Tibial nerve (tissue), 4 donors: ENCODE data around the gene PLCB4. TPM values are rescaled to one million over a fixed set of nuclear protein-coding genes. Genes with fewer than 3 reads are reported as not detected.

Source experiments
- DNase-seq, 2 donors: peaks; one replicate each; pipeline ENCODE4 v3.0.0-alpha.2; 2019; ENCODE audit warnings: low spot score in 2 of 2
- H3K27ac ChIP-seq, 4 donors: fragments of 200-600 bp; sonication (generic) in 3 of 4; one replicate each; pipeline ENCODE4 v1.5.1; 2017 to 2019; ENCODE audit warnings: mild to moderate bottlenecking in 1 of 4
- H3K27me3 ChIP-seq, 2 donors: fragments of 200-600 bp; sonication (generic) in 1 of 2; one replicate each; pipeline versions ENCODE4 v1.5.1 to v1.6.0; 2017 to 2019
- H3K36me3 ChIP-seq, 3 donors: fragments of 200-600 bp; sonication (generic); one replicate each; pipeline ENCODE4 v1.5.1; 2018 to 2019
- H3K4me1 ChIP-seq, 4 donors: fragments of 200-600 bp; sonication (generic) in 3 of 4; one replicate each; pipeline ENCODE4 v1.5.1; 2017 to 2019
- H3K4me3 ChIP-seq, 4 donors: fragments of 200-600 bp; sonication (generic) in 3 of 4; one replicate each; pipeline ENCODE4 v1.5.1; 2017 to 2019; ENCODE audit warnings: mild to moderate bottlenecking in 1 of 4, moderate library complexity in 1 of 4
- H3K9me3 ChIP-seq, 4 donors: fragments of 200-600 bp; sonication (generic) in 3 of 4; one replicate each; pipeline ENCODE4 v1.5.1; 2017 to 2019
- EP300 ChIP-seq, 2 donors: sonication (generic); formaldehyde crosslinking; IDR thresholded peaks; one replicate each; pipeline ENCODE4 v1.6.1; 2017; ENCODE audit warnings: antibody characterized with exemption in 2 of 2, mild to moderate bottlenecking in 1 of 2
- POLR2A ChIP-seq, 2 donors: fragments of 450-650 bp; IDR thresholded peaks; one replicate each; pipeline ENCODE4 v1.6.1; 2017; ENCODE audit warnings: antibody characterized with exemption in 2 of 2, mild to moderate bottlenecking in 2 of 2, moderate library complexity in 2 of 2
- WGBS, 2 donors: methylation state at CpG; one replicate each; pipeline ENCODE4 v1.1.5; 2018; 5-methylcytosine and 5-hydroxymethylcytosine counted together
- total RNA-seq, 4 donors: library from RNA; depleted of rRNA; stranded (reverse); fragments of >200 nt; gene quantifications; one replicate each; pipeline ENCODE4 v1.1.0, GENCODE V29; 2016
- TF ChIP-seq, protein P1 (sequence below), 5 experiments: fragments of 200-600 bp in 3 of 5; fragments of 450-650 bp in 2 of 5; sonication (generic) in 3 of 5; IDR thresholded peaks; one replicate each; pipeline ENCODE4 v1.5.1; 2016 to 2019; ENCODE audit warnings: antibody characterized with exemption in 5 of 5, mild to moderate bottlenecking in 3 of 5, moderate library complexity in 2 of 5

The PLCB4 gene
- total RNA-seq, 4 donors from 2014 or later, result 35.7 to 52.9 (median 40.1) TPM

- 77 to 82% methylated on average over 2 of the region's 2 CpGs for WGBS, 2 donors
- Histone ChIP-seq H3K9me3 (no peaks in the 10 kb centered on the region), H3K27ac (no peak overlapping the region), H3K36me3 (no peaks in the 10 kb centered on the region), H3K4me1 (no peaks in the 10 kb centered on the region), H3K4me3 (no peak overlapping the region), H3K27me3 (no peaks in the 10 kb centered on the region)
- TF ChIP-seq, protein P1, sequence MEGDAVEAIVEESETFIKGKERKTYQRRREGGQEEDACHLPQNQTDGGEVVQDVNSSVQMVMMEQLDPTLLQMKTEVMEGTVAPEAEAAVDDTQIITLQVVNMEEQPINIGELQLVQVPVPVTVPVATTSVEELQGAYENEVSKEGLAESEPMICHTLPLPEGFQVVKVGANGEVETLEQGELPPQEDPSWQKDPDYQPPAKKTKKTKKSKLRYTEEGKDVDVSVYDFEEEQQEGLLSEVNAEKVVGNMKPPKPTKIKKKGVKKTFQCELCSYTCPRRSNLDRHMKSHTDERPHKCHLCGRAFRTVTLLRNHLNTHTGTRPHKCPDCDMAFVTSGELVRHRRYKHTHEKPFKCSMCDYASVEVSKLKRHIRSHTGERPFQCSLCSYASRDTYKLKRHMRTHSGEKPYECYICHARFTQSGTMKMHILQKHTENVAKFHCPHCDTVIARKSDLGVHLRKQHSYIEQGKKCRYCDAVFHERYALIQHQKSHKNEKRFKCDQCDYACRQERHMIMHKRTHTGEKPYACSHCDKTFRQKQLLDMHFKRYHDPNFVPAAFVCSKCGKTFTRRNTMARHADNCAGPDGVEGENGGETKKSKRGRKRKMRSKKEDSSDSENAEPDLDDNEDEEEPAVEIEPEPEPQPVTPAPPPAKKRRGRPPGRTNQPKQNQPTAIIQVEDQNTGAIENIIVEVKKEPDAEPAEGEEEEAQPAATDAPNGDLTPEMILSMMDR (IDR thresholded peaks at IDR 0.05), result no peak
- TF ChIP-seq POLR2A (IDR thresholded peaks at IDR 0.05), result no peak
- no peak for TF ChIP-seq EP300 (IDR thresholded peaks at IDR 0.05)
- no peak for DNase-seq
Measured at GRCh38 chr20:9495701-9496100, 426.8 kb downstream of the PLCB4 start.

DNA sequence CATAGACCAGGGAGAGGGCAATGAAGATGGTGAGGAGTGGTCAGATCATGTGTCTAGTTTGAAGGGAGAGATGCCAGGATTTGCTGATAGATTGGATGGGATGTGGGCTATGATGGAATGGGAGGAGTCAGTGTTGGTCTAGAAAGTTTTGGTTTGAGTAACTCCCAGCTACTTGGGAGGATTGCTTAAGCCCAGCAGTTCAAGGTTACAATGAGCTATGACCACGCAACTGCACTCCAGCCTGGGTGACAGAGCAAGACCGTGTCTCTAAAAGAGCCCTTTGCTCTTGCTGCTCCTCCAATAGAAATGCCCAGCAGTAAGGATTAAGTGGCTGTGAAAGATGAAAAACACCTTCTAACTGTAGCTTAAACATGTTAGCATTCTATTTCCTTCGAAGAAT, 427.3 kb downstream of the PLCB4 start:
- Histone ChIP-seq H3K9me3 (no peaks in the 10 kb centered on the region), H3K4me1 (no peaks in the 10 kb centered on the region), H3K36me3 (no peaks in the 10 kb centered on the region), H3K27me3 (no peaks in the 10 kb centered on the region), H3K27ac (no peak overlapping the region), H3K4me3 (no peak overlapping the region)
- TF ChIP-seq EP300 (IDR thresholded peaks at IDR 0.05) (no peak), POLR2A (IDR thresholded peaks at IDR 0.05) (no peak)
- TF ChIP-seq, protein P1 (IDR thresholded peaks at IDR 0.05), result no peak
- WGBS, 2 donors, result 94 to 100% methylated on average over 3 of the region's 3 CpGs
- DNase-seq, result no peak

GRCh38 chr20:9498322-9498721, 429.4 kb downstream of the PLCB4 start:
- 84 to 90% methylated on average over 4 of the region's 4 CpGs for WGBS, 2 donors

GRCh38 chr20:9499126-9499899, 430.4 kb downstream of the PLCB4 start:
- H3K36me3 ChIP-seq, result no peaks in the 10 kb centered on the region
- no peak for DNase-seq
- H3K4me1 ChIP-seq, result peaks cover 0 to 12% (median 3%) of the 10 kb centered on the region in 4 donors
- WGBS, 2 donors, result 85% methylated on average over 5 of the region's 5 CpGs
- H3K9me3 ChIP-seq, result no peaks in the 10 kb centered on the region
- no peaks in the 10 kb centered on the region for H3K27me3 ChIP-seq
- no peak overlapping the region for H3K4me3 ChIP-seq
- H3K27ac ChIP-seq, result no peak overlapping the region
- TF ChIP-seq EP300 (IDR thresholded peaks at IDR 0.05) (no peak), POLR2A (IDR thresholded peaks at IDR 0.05) (no peak)
- TF ChIP-seq, protein P1 (IDR thresholded peaks at IDR 0.05), result no peak

More at GRCh38 chr20:9498322-9498721, 429.4 kb downstream of the PLCB4 start:
- Histone ChIP-seq H3K9me3 (no peaks in the 10 kb centered on the region), H3K36me3 (no peaks in the 10 kb centered on the region), H3K4me3 (no peak overlapping the region), H3K27ac (no peak overlapping the region), H3K4me1 (peaks cover 0 to 2% (median 0%) of the 10 kb centered on the region in 4 donors), H3K27me3 (no peaks in the 10 kb centered on the region)
- DNase-seq, result no peak
- TF ChIP-seq EP300 (IDR thresholded peaks at IDR 0.05), result no peak
- no peak for TF ChIP-seq POLR2A (IDR thresholded peaks at IDR 0.05)
- TF ChIP-seq, protein P1 (IDR thresholded peaks at IDR 0.05), result no peak

GRCh38 chr20:9500121-9500520, 431.2 kb downstream of the PLCB4 start:
- WGBS, 2 donors, result 9 to 26% methylated on average over 2 of the region's 2 CpGs
- Histone ChIP-seq H3K4me1 (peaks cover 0 to 12% (median 3%) of the 10 kb centered on the region in 4 donors), H3K27me3 (no peaks in the 10 kb centered on the region), H3K9me3 (no peaks in the 10 kb centered on the region), H3K4me3 (no peak overlapping the region), H3K27ac (no peak overlapping the region), H3K36me3 (no peaks in the 10 kb centered on the region)
- TF ChIP-seq EP300 (IDR thresholded peaks at IDR 0.05) (no peak), POLR2A (IDR thresholded peaks at IDR 0.05) (no peak)
- TF ChIP-seq, protein P1 (IDR thresholded peaks at IDR 0.05), result no peak
- DNase-seq, result no peak
